Astrocyte (in vitro differentiated cells and primary cell): Measurements from ENCODE around the gene PTRHD1. TPM values are rescaled to one million over a fixed set of nuclear protein-coding genes. Genes with fewer than 3 reads are reported as not detected.

Experiments
- DNase-seq: peaks from one replicate; pipeline ENCODE4 v3.0.0-alpha.2; 2010; ENCODE audit warnings: low read depth
- FAIRE-seq: peaks from 2 replicates; lab custom pipeline; 2011; peaks lifted over from hg19 to GRCh38; lab: Jason Lieb, UNC
- H2AFZ ChIP-seq: 2 replicates; pipeline ENCODE4 v1.6.0; 2012; ENCODE audit warnings: low read depth, low read length, inconsistent platforms
- H3K27ac ChIP-seq: 2 replicates; pipeline ENCODE4 v1.5.1; 2011; ENCODE audit warnings: low read depth, low read length, inconsistent platforms
- H3K27me3 ChIP-seq: 2 replicates; pipeline ENCODE4 v1.6.0; 2011; ENCODE audit warnings: low read length, inconsistent platforms; ENCODE audit not compliant: insufficient read depth
- H3K36me3 ChIP-seq: 2 replicates; pipeline ENCODE4 v1.5.1; 2011; ENCODE audit warnings: low read length, inconsistent platforms; ENCODE audit not compliant: insufficient read depth
- H3K4me1 ChIP-seq: 2 replicates; pipeline ENCODE4 v1.5.1; 2011; ENCODE audit warnings: low read length, inconsistent platforms; ENCODE audit not compliant: insufficient read depth
- H3K4me2 ChIP-seq: 2 replicates; pipeline ENCODE4 v1.6.0; 2012; ENCODE audit warnings: low read length, inconsistent platforms
- H3K4me3 ChIP-seq: 2 replicates; pipeline ENCODE4 v1.5.1; 2011; ENCODE audit warnings: low read depth, mild to moderate bottlenecking, low read length, inconsistent platforms; ENCODE audit not compliant: insufficient read depth
- H3K79me2 ChIP-seq: 2 replicates; pipeline ENCODE4 v1.6.0; 2012; ENCODE audit warnings: mild to moderate bottlenecking, low read length, inconsistent platforms; ENCODE audit not compliant: insufficient read depth
- H3K9ac ChIP-seq: 2 replicates; pipeline ENCODE4 v1.6.0; 2012; ENCODE audit warnings: mild to moderate bottlenecking, low read length, inconsistent platforms
- H3K9me3 ChIP-seq: 2 replicates; pipeline ENCODE4 v1.5.1; 2012; ENCODE audit warnings: low read depth, mild to moderate bottlenecking, low read length, inconsistent platforms; ENCODE audit not compliant: insufficient read depth
- H4K20me1 ChIP-seq: 2 replicates; pipeline ENCODE4 v1.6.0; 2012; ENCODE audit warnings: low read length, inconsistent platforms; ENCODE audit not compliant: insufficient read depth
- H3K27ac Mint-ChIP-seq: one replicate; pipeline ENCODE4 v1.8.0; 2021; ENCODE audit warnings: mild to moderate bottlenecking, mixed read lengths; ENCODE audit not compliant: unreplicated experiment
- H3K27me3 Mint-ChIP-seq: one replicate; pipeline ENCODE4 v1.8.0; 2021; ENCODE audit warnings: low read depth, mixed read lengths; ENCODE audit not compliant: unreplicated experiment
- H3K36me3 Mint-ChIP-seq: one replicate; pipeline ENCODE4 v1.8.0; 2021; ENCODE audit warnings: low read depth, mixed read lengths; ENCODE audit not compliant: unreplicated experiment
- H3K4me1 Mint-ChIP-seq: one replicate; pipeline ENCODE4 v1.8.0; 2021; ENCODE audit warnings: low read depth, mixed read lengths; ENCODE audit not compliant: unreplicated experiment
- H3K4me3 Mint-ChIP-seq: one replicate; pipeline ENCODE4 v1.8.0; 2021; ENCODE audit warnings: mild to moderate bottlenecking, moderate library complexity, mixed read lengths; ENCODE audit not compliant: unreplicated experiment
- H3K9me3 Mint-ChIP-seq: one replicate; pipeline ENCODE4 v1.8.0; 2021; ENCODE audit warnings: mild to moderate bottlenecking, mixed read lengths; ENCODE audit not compliant: unreplicated experiment
- EZH2 ChIP-seq: IDR thresholded peaks from 2 replicates; pipeline ENCODE4 v1.6.1; 2012; ENCODE audit warnings: mild to moderate bottlenecking, low read length, inconsistent platforms; ENCODE audit not compliant: insufficient read depth
- total RNA-seq: library from RNA; stranded (reverse); gene quantifications from 2 replicates; pipeline ENCODE4 v1.2.1, GENCODE V29; 2021
- TF ChIP-seq, protein P1 (sequence below): IDR thresholded peaks from 2 replicates; pipeline ENCODE4 v1.5.1; 2011; ENCODE audit warnings: low read depth, mild to moderate bottlenecking, inconsistent platforms, low read length, moderate library complexity; ENCODE audit not compliant: insufficient read depth

The PTRHD1 gene
- total RNA-seq, 1 donor from 2014 or later, result 28.7 TPM

- no peak overlapping the region for H3K27ac Mint-ChIP-seq
- no peak for FAIRE-seq
- Histone ChIP-seq H3K79me2 (no peaks in the 10 kb centered on the region), H4K20me1 (no peaks in the 10 kb centered on the region), H3K4me3 (no peak overlapping the region), H2AFZ (no peak overlapping the region), H3K4me1 (peaks cover 3% of the 10 kb centered on the region), H3K9me3 (no peaks in the 10 kb centered on the region), H3K27me3 (no peaks in the 10 kb centered on the region), H3K27ac (no peak overlapping the region), H3K36me3 (no peaks in the 10 kb centered on the region), H3K4me2 (no peak overlapping the region), H3K9ac (no peak overlapping the region)
- no peaks in the 10 kb centered on the region for H3K9me3 Mint-ChIP-seq
- H3K4me1 Mint-ChIP-seq, result peaks cover 7% of the 10 kb centered on the region
- TF ChIP-seq EZH2, result no peak
- TF ChIP-seq, protein P1, sequence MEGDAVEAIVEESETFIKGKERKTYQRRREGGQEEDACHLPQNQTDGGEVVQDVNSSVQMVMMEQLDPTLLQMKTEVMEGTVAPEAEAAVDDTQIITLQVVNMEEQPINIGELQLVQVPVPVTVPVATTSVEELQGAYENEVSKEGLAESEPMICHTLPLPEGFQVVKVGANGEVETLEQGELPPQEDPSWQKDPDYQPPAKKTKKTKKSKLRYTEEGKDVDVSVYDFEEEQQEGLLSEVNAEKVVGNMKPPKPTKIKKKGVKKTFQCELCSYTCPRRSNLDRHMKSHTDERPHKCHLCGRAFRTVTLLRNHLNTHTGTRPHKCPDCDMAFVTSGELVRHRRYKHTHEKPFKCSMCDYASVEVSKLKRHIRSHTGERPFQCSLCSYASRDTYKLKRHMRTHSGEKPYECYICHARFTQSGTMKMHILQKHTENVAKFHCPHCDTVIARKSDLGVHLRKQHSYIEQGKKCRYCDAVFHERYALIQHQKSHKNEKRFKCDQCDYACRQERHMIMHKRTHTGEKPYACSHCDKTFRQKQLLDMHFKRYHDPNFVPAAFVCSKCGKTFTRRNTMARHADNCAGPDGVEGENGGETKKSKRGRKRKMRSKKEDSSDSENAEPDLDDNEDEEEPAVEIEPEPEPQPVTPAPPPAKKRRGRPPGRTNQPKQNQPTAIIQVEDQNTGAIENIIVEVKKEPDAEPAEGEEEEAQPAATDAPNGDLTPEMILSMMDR, result no peak
- H3K27me3 Mint-ChIP-seq, result no peaks in the 10 kb centered on the region
- H3K36me3 Mint-ChIP-seq, result peaks cover 5% of the 10 kb centered on the region
- H3K4me3 Mint-ChIP-seq, result no peak overlapping the region
- no peak for DNase-seq
Observed at GRCh38 chr2:24787532-24787931, 5.7 kb downstream of the PTRHD1 start.

- no peaks in the 10 kb centered on the region for H3K36me3 ChIP-seq
- Mint-ChIP-seq H3K4me1 (peaks cover 2% of the 10 kb centered on the region), H3K27me3 (no peaks in the 10 kb centered on the region), H3K27ac (no peak overlapping the region), H3K4me3 (no peak overlapping the region), H3K36me3 (peaks cover 5% of the 10 kb centered on the region), H3K9me3 (no peaks in the 10 kb centered on the region)
- H3K4me3 ChIP-seq, result no peak overlapping the region
- no peaks in the 10 kb centered on the region for H3K4me1 ChIP-seq
- H2AFZ ChIP-seq, result no peak overlapping the region
- H3K27me3 ChIP-seq, result no peaks in the 10 kb centered on the region
- no peaks in the 10 kb centered on the region for H3K79me2 ChIP-seq
- TF ChIP-seq EZH2, result no peak
- TF ChIP-seq, protein P1, result no peak
- H3K9me3 ChIP-seq, result no peaks in the 10 kb centered on the region
- no peak overlapping the region for H3K27ac ChIP-seq
- H4K20me1 ChIP-seq, result no peaks in the 10 kb centered on the region
- DNase-seq, result no peak
- no peak overlapping the region for H3K9ac ChIP-seq
- H3K4me2 ChIP-seq, result no peak overlapping the region
- FAIRE-seq, result no peak
Observed at GRCh38 chr2:24785671-24786321, 7.4 kb downstream of the PTRHD1 start.

DNA sequence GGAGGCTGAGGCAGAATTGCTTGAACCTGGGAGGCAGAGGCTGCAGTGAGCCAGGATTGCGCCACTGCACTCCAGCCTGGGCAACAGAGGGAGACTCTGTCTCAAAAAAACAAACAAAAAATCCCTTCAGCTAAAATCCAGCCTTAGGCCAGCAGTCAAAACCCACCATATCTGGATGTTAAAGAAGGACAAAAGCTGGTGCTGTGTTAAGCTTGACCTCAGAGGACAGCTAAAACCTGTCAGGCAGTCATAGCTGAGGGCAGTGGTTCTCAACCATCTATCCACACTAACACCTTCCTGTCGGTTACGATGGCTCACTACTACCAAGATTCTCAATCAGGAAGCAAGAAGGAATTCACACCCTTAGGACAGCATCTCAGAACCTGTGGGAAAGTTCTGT, 9.6 kb downstream of the PTRHD1 start:
- Histone ChIP-seq H3K9ac (no peak overlapping the region), H4K20me1 (no peaks in the 10 kb centered on the region), H2AFZ (no peak overlapping the region), H3K36me3 (no peaks in the 10 kb centered on the region), H3K27me3 (no peaks in the 10 kb centered on the region), H3K4me3 (no peak overlapping the region), H3K9me3 (no peaks in the 10 kb centered on the region), H3K79me2 (no peaks in the 10 kb centered on the region), H3K4me1 (no peaks in the 10 kb centered on the region), H3K27ac (no peak overlapping the region), H3K4me2 (no peak overlapping the region)
- no peak for TF ChIP-seq EZH2
- TF ChIP-seq, protein P1, result no peak
- no peak for FAIRE-seq
- H3K9me3 Mint-ChIP-seq, result no peaks in the 10 kb centered on the region
- no peak overlapping the region for H3K27ac Mint-ChIP-seq
- H3K36me3 Mint-ChIP-seq, result peaks cover 2% of the 10 kb centered on the region
- DNase-seq, result no peak
- peaks cover 2% of the 10 kb centered on the region for H3K4me1 Mint-ChIP-seq
- H3K27me3 Mint-ChIP-seq, result no peaks in the 10 kb centered on the region
- H3K4me3 Mint-ChIP-seq, result no peak overlapping the region
